AG08395 (cell line): ENCODE results near the gene UAP1.

Experiments used
- DNase-seq: peaks from one replicate; pipeline ENCODE4 v3.0.0; 2012; ENCODE audit warnings: mixed read lengths, low spot score

Gene UAP1

DNA sequence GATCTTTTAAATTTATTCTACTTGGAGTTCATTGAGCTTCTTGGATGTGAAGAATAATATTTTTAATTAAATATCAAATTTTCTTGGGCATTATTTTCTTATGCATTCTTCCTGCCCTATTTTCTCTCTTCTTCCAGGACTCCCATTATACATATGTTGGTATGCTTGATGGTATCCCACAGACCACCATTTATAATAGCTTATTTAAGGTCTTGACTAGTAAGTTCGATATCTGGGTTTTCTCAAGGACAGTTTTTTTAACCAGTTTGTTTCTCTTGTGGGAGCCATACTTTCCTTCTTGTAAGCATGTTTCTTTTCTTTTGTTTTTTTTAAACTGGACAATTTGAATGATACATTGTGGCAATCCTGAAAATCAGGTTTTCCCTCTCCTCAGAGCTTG, 55.3 kb downstream of the UAP1 start:
- no peak for DNase-seq

DNA sequence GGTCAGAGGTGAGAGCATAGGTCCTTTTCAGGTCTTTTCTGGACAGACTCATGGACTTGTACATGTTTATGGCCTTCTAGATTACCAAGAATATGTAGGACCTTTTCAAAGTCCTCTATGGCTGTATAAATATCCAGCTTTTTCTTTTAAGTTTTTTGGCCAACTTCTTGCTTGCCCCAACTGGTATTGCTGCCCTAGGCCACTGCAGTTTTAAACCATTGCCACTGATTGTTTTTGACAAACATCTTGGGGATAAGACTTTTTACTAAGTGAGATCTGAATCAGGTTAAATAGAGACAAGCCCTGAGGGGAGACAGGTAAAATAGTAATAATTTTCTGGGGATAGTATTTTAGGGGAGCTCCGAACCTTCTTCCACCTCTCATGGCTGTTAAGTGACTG, 56.0 kb downstream of the UAP1 start:
- DNase-seq, result no peak

- no peak for DNase-seq
Observed at GRCh38 chr1:162619076-162619475, 57.6 kb downstream of the UAP1 start.

DNA sequence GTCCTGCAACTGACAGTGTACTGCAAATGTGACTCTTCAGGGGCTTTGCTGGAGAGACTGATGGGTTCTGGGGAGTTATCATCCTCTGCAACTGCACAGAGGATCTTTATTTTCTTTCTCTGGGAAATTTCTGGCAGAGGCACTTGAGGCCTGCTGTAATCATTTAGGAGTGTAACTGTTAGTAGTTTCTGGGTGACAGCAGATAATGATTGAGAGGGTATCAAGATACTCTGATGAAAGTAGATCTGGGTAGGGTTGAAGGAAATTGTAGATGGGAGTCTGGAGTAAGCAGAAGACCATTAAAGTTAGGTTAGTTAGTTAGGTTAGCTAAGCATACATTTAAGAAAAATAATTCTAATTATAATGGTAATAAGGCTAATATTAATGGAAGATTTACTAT, 59.7 kb downstream of the UAP1 start:
- DNase-seq, result no peak

GRCh38 chr1:162625679-162626078, 64.2 kb downstream of the UAP1 start:
- DNase-seq, result no peak

DNA sequence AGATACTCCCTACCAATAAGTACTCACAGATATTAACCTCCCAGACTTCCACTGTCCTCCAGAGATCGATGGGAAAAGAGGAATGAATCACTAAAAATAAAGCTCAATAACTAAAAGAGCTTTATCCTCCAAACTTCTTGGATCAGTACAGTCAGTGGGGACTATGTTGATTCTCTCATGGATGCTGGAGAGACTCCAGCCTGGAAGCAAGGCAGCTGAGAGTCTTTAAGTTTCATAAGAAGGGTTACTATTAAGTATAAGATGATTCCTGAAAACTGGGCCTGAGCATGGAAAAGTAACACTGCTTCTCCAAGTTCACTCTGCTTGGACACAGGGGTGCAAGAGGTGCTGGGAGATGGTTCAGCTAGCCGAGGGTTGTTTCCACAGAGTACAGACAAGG, 64.6 kb downstream of the UAP1 start:
- no peak for DNase-seq

DNA sequence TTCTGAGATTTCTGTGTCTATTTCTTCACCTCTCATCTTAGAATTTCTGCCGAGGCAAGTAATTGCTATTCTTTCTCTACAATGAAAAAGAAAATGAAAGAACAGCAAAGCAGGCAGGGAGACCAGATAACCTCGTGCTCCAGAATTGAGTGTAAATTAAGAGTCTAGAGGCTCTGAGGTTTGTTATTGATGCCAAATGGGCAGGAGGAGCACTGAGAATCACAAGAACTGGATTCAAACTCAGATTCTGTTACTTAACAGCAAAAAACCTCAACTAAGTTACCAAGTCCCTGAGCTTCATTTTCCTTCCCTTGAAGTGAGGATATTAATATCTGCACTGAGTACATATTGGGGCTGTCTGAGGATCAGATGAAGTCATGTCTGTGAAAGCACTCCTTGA, 65.2 kb downstream of the UAP1 start:
- no peak for DNase-seq

GRCh38 chr1:162627662-162628296, 66.3 kb downstream of the UAP1 start:
- no peak for DNase-seq

DNA sequence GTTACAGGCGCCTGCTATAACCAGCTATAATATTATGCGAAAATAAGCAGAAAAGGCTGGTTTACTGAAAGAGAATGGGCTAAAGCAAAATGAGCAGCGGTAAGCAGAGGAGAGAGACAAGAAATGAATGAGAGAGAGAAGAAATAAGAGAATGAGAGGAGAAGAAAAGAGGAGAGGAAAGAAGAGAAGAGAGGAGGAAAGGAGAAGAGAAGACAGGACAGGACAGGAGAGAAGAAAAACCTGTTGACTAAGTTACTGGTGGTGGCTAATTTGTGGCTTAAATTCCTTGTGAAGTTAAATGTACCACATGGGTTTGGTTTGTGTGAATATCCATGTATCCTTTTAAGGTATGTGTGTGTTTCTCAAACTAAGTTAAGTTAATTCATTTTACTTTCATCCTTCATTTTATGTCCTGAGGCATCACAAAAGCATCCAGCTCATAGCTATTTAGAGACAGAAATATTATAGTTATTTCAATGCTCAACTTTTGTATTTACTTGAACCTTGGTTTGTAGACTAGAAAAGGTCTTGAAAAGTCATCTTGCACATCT, 67.6 kb downstream of the UAP1 start:
- DNase-seq, result no peak

GRCh38 chr1:162629651-162630050, 68.1 kb downstream of the UAP1 start:
- DNase-seq, result peak; percentile 55

DNA sequence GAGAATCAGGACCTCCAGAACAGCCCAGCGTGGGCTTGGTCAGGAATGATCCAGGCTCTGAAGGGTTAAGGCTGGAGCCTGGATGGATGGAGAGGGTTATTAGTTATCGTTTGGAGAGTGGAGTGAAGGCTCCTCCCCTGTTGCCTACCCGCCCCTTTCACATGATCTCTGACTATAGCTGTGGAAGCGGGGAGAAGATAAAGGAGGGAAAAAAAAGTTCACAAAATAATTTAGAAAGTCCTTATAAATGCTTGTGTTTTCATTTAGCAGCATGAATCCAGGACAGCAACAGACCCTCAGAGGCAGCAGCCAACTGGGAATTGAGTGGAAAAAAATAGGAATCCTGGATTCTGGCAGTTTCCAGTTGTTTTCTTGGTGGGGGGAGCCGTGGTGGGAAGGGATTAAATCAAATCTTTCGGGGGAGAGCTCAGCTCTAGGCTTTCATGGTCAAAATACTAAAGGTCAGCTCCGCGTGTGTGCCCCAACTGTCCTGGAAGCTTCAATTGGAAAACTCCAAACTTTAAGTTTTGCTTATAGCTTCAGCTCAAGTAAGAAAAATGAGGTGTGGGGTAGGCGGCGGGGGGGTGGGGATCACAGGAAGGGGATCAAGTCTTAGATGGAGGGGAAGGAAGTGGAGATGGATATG, 70.1 kb downstream of the UAP1 start:
- DNase-seq, result peak; percentile 60

- DNase-seq, result peak; percentile 85
Observed at GRCh38 chr1:162632217-162632666, 70.7 kb downstream of the UAP1 start, which contains the start of gene DDR2. Gene DDR2 (plus strand): TSS chr1:162632464. CDS start chr1:162719064, 86,600 bp downstream.

GRCh38 chr1:162632698-162633080, 71.2 kb downstream of the UAP1 start:
- no peak for DNase-seq

DNA sequence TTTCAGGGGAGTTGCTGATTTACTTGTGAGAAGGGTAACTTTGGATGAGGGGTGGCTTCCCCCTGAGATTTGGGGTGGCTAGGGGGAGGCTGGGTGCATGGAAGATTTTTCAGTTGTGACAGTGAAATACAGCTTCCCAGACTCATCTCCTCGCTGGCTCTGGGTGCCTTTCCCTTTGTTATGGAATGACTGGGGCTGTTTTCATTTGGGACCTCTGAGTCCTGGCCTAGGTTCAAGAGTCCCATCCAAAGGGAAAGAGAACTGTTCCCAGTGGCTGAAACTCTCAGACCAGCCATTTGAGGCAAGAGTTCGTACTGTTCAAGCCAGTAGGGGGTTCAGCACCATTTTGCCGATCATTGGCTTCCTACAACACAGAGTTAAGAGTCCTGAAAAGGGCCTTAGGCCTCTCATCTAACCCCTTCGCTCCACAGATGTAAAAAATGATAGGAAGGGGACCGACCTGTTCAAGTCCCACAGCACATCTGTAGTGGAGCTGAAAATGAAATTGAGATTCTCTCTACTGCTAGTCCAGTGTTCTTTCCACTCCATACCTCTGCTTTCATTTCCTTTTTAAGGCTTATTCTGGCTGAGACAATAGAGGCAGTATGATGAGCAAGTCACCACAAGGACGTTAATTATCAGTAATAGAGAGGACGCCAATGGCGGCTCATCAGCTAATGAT, 71.7 kb downstream of the UAP1 start:
- peak; percentile 30 for DNase-seq

DNA sequence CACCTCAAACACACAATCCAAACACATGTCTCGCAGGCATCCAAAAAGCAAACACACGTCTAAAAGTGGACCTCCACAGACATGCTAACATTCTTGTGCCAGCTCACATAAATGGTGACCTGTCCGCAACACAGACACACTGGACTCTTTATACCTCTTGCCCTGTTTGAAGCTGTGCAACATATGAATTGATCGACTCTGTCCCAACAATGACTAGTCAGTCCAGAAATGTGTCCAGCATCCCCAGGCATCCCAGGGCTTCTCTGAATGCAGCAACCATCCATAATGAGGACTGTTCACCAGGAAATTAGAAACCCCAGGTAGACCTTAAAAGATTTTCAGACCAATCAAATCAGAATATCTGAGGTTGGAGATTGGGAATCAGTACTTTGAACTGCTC, 73.9 kb downstream of the UAP1 start:
- DNase-seq, result no peak

- DNase-seq, result no peak
Observed at GRCh38 chr1:162639718-162640117, 78.2 kb downstream of the UAP1 start.

- no peak for DNase-seq
Observed at GRCh38 chr1:162641114-162641513, 79.6 kb downstream of the UAP1 start.

DNA sequence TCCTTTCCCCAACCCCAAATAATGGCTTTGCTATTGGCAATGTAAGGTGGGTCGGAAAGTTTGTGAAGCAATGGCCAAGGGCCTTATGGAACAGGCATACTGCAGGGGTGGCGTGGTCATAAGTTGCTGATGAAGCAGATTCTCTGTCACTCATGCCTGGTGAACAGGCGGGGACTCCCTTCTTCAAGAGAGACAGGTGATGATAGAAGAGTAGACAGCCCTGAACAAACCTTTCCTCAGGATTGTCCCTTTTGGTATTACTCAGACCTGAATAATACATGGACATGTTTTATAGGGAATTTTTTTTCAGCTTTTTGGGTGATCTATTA, 83.4 kb downstream of the UAP1 start:
- no peak for DNase-seq

DNA sequence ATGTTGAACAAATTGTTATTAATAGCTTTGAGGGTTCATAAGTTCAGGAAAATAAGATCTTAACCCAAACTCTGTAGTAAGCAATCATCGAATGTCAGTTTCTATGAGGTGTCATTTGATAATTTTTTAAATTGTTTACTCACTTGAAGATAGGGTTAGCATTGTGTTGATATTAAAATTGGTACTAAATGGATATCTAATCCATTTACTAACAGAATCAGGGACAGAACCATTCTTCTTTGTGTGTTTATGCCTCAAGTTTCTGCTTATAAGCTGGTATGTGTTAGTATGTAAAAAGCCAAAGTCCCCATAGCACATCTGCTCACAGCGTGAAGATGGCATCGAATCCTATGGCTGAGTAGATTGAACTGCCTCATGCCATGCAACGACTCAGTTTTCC, 84.1 kb downstream of the UAP1 start:
- no peak for DNase-seq

DNA sequence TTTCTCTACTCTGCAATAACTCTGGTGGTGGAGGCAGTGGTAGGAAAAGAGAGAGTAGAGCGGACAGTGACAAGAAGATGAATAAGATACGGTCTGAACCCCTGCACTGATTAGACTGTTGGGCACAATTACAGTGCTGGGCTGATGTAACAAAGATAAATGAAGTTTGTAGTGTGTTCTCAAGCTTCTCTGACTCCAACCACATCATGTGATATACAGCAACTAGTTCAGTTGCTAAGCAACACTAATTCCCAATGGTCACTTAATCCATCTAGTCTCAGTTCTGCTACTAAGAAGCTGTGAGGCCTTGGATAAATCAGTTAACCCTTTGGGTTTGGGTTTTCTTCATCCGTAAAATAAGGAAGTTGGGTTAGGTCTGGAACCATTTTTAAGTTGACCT, 88.1 kb downstream of the UAP1 start:
- no peak for DNase-seq
